HG03558 (cell line): ENCODE measurements around the gene PCDHGA7.
"Not testable (repeated sequence)": the region's sequence is repeated elsewhere in the genome, so short reads cannot be mapped to it uniquely, and the experiment has no call there.

ENCODE experiments used
- ATAC-seq: cut with Tn5 transposase; IDR thresholded peaks from one replicate; pipeline ENCODE4 v1.9.1; 2021; ENCODE audit warnings: moderate number of reproducible peaks; ENCODE audit not compliant: unreplicated experiment; ENCODE audit errors: extremely low read depth

Gene PCDHGA7

DNA sequence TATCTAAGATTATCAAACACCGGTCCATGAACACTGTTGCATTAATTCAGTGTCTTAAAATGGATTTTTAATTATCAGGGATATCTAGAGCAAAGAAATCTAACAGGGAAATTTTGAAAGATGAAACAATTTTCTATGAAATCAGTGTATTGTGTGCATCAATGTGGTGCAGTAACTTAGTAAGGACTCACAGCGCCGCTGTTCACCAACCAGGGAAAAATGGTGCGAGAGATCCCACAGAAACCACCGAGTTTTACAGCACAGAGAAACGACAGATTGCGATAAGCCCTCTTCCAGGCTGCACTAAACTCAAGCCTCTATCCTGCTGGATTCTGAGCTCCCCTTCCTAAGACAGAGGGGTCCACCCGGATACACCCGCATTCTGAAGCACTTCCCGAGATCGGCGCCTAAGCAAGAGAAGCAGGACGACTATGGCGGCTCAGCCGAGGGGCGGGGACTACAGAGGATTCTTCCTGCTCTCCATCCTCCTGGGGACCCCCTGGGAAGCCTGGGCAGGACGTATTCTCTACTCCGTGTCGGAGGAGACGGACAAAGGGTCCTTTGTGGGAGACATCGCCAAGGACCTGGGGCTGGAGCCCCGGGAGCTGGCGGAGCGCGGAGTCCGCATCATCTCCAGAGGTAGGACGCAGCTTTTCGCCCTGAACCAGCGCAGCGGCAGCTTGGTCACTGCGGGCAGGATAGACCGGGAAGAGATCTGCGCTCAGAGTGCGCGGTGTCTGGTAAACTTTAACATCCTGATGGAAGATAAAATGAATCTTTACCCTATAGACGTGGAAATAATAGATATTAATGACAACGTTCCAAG is at the start of gene PCDHGA7:
Gene PCDHGA7, plus strand, starts transcription at position 274 of the 826 bp plus-strand sequence. Its CDS starts 158 bp downstream, at position 432.
- ATAC-seq = no peak

DNA sequence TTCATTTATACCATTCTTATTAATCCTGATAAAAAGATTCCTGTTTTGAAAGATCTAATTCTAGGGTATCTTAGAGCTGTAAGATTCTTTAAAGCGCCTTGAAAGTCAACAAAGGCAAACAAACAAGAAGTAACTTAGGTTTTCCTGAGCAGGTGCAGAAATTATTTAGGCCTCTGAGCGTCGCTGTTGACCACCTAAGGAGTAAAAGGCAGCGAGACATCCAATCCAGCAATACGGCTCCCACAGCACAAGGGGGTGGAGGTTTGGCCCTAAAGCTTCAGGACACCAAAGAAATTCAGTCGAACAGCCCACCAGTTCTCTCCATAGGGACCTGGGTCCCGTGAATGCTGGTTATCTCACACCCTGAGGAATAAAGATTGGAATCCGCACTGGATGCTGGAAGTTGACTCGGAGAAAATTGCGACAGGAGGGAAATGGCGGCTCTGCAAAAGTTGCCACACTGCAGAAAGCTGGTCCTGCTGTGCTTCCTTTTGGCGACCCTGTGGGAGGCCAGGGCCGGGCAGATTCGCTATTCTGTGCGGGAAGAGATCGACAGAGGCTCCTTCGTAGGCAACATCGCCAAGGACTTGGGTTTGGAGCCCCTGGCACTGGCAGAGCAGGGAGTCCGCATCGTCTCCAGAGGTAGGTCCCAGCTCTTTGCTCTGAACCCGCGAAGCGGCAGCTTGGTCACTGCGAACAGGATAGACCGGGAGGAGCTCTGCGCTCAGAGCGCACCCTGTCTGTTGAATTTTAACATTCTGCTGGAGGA is 43.8 kb upstream of the PCDHGA7 start, which contains the start of gene PCDHGA2:
Gene PCDHGA2, plus strand, starts transcription at position 223 of the 769 bp plus-strand sequence.
- ATAC-seq = no peak

DNA sequence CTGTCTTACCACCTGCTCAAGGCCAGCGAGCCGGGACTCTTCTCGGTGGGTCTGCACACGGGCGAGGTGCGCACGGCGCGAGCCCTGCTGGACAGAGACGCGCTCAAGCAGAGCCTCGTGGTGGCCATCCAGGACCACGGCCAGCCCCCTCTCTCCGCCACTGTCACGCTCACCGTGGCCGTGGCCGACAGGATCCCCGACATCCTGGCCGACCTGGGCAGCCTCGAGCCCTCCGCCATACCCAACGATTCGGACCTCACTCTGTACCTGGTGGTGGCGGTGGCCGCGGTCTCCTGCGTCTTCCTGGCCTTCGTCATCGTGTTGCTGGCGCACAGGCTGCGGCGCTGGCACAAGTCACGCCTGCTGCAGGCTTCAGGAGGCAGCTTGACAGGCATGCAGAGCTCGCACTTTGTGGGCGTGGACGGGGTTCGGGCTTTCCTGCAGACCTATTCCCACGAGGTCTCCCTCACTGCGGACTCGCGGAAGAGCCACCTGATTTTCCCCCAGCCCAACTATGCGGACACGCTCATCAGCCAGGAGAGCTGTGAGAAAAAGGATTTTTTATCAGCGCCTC is 41.7 kb upstream of the PCDHGA7 start:
- ATAC-seq = not testable (repeated sequence)

DNA sequence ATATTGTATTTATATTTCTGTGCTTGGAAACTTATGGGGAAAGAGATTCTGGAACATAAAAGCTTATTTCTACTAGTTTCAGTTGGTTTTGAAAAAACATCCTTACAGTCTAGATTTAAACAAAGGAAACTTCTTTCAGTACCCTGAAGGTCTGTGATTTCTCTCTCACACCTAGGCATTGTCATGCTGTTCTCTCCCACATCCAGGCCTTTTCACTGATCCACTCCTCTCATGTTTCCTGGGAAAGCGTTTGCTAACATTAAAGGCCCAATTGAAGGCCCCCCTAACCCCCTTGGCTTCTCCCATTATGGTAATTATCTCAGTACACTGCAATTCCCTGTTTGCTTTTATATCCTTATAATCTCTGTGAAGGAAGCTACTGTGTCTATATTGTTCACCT is 39.8 kb upstream of the PCDHGA7 start:
- ATAC-seq = no peak

DNA sequence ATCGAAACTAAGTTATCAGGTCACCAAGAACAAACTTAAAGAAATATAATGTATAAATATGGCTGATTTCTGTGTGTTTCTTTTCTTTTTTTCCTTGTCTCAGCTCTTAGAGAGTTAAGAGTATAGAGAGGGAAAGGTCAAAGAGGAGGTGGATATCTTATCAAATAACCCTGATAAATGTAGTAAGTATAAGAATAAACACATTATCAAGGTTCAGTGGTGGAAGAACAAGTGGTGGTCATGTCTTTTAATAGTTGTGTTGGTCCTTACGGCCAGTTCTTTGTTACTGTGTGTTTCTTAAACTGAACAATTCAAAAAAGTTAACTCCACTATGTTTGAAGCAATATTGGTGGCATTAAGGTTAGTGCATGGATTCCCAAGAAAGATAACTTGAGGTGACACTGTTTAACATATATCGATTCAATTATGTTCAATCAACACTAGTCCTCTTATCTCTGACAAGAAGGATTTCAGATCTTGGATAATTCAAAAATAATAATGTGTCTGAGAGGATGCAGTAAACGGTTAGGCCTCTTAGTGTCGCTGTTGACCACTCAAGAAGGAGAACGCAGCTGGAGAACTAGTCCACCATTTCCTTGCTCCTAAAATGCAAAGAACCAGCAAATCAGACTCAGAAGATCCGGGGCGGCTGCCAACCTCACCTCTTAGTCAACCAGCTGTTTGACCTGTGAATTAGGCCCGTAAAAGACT is 39.1 kb upstream of the PCDHGA7 start, which contains the start of gene PCDHGA3:
Gene PCDHGA3, plus strand, starts transcription at position 588 of the 711 bp plus-strand sequence. CDS start 205 bp downstream, outside the sequence.
- no peak for ATAC-seq

DNA sequence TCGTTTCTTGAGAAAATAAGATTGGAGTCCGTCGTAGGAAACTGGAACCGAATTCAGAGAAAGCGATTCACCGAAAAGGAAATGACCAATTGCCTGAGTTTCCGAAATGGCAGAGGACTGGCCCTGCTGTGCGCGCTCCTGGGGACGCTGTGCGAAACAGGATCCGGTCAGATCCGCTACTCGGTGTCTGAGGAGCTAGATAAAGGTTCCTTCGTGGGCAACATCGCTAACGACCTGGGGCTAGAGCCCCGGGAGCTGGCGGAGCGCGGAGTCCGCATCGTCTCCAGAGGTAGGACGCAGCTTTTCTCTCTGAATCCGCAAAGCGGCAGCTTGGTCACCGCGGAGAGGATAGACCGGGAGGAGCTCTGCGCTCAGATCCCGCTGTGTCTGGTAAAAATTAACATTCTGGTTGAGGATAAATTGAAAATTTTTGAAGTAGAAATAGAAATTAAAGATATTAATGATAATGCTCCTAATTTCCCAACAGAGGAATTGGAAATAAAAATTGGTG is 38.5 kb upstream of the PCDHGA7 start:
- no peak for ATAC-seq

DNA sequence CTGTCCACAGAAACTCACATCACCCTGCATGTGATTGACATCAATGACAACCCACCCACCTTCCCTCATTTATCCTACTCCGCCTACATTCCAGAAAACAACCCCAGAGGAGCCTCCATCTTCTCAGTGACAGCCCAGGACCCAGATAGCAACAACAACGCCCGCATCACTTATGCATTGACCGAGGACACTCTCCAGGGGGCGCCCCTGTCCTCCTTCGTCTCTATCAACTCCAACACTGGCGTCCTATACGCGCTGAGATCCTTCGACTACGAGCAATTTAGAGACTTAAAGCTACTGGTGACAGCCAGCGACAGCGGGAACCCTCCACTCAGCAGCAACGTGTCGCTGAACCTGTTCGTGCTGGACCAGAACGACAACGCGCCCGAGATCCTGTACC is 37.2 kb upstream of the PCDHGA7 start:
- ATAC-seq = no peak

DNA sequence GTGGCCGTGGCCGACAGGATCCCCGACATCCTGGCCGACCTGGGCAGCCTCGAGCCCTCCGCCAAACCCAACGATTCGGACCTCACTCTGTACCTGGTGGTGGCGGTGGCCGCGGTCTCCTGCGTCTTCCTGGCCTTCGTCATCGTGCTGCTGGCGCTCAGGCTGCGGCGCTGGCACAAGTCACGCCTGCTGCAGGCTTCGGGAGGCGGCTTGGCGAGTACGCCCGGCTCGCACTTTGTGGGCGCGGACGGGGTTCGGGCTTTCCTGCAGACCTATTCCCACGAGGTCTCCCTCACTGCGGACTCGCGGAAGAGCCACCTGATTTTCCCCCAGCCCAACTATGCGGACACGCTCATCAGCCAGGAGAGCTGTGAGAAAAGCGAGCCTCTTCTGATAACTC is 36.5 kb upstream of the PCDHGA7 start:
- not testable (repeated sequence) for ATAC-seq

DNA sequence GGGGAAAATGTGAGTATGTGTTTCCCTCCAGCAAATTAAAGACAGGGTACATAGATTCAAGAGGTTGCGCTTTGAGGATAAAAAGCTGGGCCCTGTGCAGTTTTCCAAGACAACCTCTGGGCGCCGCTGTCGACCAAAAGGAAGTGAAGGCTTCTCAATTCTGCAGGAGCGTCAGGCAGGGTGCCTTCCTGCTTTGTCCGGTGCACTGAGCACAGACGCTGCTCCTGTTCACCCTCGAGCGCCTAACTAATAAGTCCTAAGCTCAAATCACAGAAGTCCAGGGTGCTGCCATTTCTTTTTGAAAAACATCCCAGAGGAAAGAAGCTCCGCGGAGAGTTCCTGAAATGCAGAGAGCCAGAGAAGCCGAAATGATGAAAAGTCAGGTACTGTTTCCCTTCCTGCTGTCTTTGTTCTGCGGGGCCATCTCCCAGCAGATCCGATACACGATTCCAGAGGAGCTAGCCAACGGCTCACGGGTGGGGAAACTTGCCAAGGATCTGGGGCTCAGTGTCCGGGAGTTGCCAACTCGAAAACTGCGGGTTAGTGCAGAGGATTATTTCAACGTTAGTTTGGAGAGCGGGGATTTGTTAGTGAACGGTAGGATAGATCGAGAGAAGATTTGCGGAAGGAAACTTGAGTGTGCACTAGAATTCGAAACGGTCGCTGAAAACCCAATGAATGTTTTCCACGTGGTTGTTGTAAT is 32.5 kb upstream of the PCDHGA7 start, which contains the start of gene PCDHGB1:
Gene PCDHGB1, plus strand, starts transcription at position 183 of the 703 bp plus-strand sequence. Its CDS starts 162 bp downstream, at position 345.
- no peak for ATAC-seq

DNA sequence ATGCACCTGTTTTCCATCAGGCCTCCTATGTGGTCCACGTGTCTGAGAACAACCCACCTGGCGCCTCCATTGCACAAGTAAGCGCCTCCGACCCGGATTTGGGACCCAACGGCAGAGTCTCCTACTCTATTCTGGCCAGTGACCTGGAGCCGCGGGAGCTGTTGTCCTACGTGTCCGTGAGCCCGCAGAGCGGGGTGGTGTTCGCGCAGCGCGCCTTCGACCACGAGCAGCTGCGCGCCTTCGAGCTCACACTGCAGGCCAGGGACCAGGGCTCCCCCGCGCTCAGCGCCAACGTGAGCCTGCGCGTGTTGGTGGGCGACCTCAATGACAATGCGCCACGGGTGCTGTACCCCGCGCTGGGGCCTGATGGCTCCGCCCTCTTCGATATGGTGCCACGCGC is 31.0 kb upstream of the PCDHGA7 start:
- no peak for ATAC-seq

DNA sequence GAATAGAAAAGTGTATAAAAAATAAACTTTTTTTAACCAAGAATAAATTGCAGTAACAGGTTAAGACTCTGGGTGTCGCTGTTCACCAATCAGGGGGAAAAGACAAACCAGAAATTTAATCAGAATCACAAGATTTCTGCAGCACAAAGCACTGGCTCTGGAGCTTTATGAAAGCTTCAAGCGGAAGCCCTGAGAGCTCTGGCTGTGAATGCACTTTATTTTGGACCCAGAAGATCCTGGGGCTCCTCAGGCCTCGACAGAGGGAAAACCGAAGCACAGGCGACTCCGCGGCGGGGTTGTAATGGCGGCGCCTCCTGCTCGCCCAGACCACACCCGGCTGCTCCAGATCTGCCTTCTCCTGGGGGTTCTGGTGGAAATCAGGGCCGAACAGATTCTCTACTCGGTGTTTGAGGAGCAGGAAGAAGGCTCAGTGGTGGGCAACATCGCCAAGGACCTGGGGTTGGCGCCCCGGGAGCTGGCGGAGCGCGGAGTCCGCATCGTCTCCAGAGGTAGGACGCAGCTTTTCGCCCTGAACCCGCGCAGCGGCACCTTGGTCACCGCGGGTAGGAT is 27.6 kb upstream of the PCDHGA7 start, which contains the start of gene PCDHGA4:
Gene PCDHGA4, plus strand, starts transcription at position 122 of the 570 bp plus-strand sequence. Its CDS starts 87 bp downstream, at position 209.
- no peak for ATAC-seq

DNA sequence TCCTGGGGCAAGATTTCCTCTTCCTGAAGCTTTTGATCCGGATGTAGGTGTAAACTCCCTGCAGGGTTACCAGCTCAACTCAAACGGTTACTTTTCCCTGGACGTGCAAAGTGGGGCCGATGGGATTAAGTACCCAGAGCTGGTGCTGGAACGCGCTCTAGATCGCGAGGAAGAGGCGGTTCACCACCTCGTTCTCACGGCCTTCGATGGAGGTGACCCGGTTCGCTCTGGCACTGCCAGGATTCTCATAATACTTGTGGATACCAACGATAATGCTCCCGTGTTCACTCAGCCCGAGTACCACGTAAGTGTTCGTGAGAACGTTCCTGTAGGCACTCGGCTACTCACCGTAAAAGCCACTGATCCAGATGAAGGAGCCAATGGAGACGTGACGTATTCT is 26.9 kb upstream of the PCDHGA7 start:
- ATAC-seq = no peak

DNA sequence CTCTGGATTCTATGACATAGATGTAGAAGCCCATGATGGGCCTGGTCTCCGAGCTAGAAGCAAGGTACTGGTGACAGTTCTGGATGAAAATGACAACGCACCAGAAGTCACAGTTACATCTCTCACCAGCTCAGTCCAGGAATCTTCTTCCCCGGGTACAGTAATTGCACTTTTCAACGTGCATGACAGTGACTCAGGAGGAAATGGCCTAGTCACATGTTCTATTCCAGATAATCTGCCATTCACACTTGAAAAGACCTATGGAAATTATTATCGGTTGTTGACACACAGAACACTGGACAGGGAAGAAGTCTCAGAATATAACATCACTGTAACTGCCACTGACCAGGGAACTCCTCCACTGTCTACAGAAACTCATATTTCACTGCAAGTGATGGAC is 26.4 kb upstream of the PCDHGA7 start:
- ATAC-seq = no peak

DNA sequence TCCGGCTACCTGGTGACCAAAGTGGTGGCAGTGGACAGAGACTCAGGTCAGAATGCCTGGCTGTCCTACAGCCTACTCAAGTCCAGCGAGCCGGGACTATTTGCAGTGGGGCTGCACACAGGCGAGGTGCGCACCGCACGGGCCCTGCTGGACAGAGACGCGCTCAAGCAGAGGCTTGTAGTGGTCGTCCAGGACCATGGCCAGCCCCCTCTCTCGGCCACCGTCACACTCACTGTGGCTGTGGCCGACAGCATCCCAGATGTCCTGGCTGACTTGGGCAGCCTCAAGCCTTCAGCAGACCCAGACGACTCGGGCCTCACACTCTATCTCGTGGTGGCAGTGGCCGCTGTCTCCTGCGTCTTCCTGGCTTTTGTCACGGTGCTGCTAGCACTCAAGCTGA is 25.6 kb upstream of the PCDHGA7 start:
- ATAC-seq = no peak

DNA sequence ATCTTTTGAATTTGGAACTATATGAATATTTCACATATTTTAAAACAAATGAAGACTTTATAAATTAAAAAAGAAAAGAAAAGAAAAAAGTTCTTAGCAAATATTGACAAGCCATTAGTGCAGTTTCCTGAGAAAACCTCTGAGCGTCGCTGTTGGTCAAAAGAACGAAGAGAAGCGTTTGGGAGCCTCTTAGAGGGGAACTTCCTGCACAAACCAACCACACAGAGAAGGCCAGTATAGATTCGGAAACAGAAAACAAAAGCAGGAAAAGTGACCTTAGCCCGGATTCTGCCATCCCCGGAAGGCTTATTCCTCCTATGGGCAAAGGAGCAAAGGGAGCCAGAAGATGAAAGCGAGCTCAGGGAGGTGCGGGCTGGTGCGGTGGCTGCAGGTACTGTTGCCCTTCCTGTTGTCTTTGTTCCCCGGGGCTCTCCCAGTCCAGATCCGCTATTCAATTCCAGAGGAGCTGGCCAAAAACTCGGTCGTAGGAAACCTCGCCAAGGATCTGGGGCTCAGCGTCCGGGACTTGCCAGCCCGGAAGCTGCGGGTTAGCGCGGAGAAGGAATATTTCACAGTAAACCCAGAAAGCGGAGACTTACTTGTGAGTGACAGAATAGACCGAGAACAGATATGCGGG is 22.6 kb upstream of the PCDHGA7 start, which contains the start of gene PCDHGB2:
Gene PCDHGB2, plus strand, starts transcription at position 205 of the 637 bp plus-strand sequence. Its CDS starts 142 bp downstream, at position 347.
- no peak for ATAC-seq

DNA sequence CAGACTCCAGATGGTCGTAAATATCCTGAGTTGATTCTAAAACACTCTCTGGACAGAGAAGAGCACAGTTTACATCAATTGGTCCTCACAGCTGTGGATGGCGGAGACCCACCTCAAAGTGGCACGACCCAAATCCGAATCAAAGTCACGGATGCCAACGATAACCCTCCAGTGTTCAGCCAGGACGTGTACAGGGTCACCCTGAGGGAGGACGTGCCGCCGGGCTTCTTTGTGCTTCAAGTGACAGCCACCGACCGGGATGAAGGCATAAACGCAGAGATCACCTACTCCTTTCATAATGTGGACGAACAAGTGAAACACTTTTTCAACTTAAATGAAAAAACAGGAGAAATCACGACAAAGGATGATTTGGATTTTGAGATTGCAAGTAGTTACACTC is 21.9 kb upstream of the PCDHGA7 start:
- no peak for ATAC-seq

DNA sequence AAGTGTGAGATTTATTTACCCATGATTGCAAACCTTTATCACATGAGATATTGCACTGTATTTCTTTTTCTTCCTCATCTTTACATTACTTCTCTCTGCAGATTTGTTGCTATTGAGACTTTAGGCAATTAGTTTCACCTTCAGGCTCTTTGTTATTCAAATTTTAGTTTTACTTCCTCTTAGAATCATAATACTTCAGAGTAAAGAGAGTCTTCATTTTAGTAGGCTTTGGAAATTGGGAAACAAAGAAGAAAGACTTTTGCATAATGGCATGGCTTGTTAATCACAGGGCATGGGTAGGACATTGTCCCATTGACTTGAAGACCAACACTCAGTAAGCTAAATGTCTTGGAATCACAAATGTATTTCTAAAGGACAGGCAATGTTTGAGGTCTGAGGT is 19.8 kb upstream of the PCDHGA7 start:
- ATAC-seq = no peak

DNA sequence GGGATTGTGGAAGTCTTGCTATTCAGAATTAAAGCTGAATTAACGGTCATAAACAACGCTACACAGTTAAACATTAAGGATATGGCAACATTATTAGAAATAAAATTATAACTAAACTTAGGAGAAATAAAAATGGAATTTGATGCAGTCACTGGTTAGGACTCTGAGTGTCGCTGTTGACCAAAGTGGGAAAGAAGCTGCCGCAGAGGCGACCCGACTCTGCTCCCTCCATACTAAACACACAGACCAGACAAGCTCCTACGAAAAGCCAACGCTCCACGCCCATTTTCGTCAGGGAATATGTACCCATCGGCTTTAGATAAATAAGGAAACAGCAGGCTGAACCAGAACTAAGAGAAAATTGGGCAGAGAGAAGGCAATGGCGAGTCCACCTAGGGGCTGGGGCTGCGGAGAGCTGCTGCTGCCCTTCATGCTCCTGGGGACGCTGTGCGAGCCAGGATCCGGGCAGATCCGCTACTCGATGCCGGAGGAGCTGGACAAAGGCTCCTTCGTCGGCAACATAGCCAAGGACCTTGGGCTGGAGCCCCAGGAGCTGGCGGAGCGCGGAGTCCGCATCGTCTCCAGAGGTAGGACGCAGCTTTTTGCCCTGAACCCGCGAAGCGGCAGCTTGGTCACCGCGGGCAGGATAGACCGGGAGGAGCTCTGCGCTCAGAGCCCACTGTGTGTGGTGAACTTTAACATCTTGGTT is 18.4 kb upstream of the PCDHGA7 start, which contains the start of gene PCDHGA5:
Gene PCDHGA5, plus strand, starts transcription at position 211 of the 709 bp plus-strand sequence. Its CDS starts 169 bp downstream, at position 380.
- no peak for ATAC-seq
